ENCODE measurements around the gene LAMA5.

Gene LAMA5

DNA sequence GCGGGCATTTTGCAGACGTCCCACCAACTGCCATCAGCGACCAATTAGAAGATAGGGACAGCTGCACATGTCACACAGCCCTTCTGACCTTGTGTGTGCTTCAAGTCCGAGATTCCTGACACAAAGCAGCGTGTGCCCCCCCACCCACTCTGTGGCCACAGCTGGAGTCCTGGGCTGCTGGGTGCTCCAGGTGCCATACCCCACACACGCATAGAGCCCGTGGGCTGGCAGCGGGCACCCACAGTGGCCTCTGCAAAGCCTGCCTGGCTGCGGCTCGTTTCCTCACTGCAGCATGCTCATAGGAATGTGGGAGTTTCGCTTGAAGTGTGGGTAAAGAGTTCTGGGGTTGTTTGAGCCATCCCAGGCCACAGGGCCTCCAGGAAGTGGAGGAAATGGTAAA is 66.8 kb downstream of the LAMA5 start:
- no peak for DNase-seq

DNA sequence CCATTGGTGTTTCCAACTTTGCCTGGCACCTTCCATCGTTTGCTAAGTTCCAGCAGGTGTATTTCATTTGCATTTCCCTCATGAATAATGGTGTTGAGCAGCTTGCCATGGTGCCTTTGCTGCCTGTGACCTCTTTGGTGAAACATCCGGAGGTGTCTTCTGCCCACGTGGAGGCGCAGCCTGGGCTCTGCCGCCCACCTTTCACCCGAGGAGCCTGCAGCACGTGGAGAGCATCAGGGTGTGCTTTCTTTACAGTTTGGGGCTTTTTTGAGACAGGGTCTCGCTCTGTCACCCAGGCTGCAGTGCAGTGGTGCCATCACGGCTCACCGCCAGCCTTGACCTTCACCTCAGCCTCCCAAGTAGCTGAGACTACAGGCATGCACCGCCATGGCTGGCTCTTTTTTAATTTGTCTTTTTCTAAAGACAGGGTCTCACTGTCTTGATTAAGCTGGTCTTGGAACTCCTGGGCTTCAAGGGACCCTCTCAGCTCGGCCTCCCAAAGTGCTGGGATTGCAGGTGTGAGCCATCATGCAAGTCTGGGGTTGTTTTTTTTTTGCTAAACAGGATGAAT is 67.4 kb downstream of the LAMA5 start:
- no peak for DNase-seq

DNA sequence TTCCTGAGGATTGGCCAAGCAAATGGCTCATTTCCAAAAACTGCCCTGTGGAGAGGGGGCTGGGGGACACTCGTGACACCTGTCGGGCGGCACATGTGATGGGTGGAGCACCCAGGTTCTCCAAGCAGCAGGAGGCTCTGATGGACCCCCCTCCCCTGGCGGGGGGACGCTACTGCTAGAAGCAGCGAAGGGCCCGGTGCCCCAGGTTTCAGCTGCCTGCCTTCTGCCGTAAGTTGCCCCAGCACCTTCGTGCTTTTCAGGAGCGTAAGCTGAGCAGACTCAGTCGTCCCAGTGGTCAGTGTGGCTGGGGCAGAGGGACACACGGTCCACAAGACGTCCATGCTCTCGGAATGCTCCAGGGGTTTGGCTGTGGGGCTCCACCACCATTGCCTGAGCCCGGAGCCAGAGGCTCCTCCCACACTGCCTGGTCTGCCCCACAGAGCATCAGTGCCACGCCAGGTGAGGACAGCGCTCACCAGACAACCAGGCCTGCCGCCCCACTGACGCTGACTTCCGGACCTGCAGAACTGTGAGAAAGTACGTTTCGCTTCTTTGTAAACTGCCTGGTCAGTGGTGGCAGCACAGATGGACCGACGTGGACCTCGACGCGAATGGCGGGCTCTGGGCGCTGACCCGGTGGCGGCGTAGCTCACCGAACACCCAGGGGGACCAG is 68.4 kb downstream of the LAMA5 start:
- no peak for DNase-seq

DNA sequence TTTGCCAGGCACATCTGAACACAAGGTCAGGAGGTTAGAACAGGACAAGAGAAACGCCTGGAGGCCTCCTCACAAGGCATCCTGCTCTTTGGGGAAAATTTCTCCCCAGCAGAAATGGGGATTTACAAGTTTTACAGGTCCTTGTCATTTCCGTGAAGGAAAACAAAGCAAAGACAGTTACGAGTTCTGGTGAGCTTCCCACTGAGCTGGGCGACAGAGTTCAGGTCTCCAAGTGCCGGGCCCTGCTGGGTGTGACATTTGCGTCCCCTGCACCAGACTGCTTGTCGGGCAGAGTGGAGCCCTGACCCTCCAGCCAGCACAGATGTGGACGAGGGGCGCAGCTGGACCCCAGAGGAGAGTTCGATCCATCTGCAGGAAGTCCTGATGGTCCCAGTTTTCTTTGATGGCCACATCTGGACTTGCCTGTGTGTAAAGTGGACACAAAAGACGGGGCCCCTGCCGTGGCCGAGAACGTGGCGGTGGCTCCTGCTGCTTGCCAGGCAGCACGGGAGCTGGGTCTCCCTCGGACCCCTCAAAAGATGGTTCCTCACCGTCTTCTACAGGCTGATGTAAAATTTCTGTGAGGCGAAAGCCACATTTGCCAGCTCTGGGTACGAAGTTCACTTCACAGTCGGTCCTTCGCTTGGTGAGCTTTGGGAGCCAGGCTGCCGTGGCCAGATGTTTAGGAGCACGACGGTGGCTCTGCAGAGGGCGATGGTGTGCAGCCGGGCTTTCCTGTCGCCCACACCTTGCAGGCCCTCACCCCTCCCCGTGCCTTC is 69.5 kb downstream of the LAMA5 start:
- no peak for DNase-seq

DNA sequence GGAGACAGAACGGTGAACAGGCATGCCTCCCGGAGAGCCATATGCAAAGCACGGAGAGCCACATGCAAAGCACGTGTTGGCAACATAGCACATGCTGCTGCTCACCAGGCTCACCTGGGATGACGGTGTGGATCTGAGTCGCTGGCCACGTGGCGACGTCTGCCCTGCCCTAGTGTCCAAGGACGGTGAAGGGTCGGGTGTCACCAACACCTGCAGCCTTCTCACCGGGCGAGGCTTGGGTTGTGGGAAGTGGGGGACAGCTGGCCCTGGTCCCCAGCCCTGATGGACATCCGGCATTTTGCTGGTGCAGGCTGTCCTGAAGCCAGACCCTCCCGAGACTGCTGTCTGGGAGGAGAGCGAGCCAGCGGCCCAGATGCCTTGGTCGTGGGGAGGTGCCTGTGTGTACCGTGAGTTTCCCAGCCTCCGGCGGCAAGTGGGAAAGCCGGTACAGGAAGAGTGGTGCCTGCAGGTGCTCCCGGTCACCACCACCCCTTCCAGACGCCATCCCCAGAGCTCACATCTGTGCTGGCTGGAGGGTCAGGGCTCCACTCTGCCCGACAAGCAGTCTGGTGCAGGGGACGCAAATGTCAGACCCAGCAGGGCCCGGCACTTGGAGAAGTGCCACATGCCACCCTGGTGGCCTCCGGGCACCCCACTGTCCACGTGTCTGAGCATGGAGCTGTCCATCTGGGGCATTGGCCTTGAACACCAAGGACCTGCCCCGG is 70.2 kb downstream of the LAMA5 start:
- no peak for DNase-seq

DNA sequence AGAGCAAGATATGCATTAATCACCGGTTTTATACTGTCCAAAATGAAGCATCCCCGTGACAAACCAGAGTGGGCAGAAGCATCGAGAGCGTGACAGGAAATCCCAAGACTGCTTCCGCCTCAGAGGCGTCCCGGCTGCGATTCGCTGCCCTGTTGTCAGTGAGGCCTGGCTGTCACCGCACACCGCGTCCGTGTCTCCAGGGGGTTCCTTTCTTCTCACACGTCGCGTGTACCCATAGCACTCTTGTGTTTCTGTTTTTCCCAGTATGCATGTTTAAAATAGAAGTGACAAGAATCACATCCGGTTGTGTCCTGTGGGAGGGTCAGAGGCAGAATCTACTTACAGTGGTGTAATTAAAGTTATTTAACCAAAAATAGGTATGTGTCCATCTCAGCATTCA is 72.6 kb downstream of the LAMA5 start:
- DNase-seq, result no peak

DNA sequence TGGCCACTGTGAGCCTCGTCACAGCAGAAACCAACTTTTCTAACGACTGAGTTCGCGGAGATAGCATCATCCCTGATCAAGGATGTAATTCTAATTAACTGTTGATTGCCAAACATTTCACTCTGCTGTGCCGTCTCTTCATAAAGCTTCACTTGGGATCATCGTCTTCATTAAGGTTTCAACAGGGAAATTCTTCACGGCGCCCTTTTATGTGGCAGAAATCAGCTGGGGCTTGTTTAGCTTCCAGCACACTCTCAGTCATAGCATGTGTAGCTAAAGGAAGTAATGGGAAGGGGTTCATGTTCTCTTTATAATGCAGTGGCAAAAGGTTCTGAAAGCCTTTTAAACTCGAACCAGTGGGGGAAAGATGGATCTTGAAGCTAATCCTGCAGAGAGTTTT is 73.2 kb downstream of the LAMA5 start:
- no peak for DNase-seq

DNA sequence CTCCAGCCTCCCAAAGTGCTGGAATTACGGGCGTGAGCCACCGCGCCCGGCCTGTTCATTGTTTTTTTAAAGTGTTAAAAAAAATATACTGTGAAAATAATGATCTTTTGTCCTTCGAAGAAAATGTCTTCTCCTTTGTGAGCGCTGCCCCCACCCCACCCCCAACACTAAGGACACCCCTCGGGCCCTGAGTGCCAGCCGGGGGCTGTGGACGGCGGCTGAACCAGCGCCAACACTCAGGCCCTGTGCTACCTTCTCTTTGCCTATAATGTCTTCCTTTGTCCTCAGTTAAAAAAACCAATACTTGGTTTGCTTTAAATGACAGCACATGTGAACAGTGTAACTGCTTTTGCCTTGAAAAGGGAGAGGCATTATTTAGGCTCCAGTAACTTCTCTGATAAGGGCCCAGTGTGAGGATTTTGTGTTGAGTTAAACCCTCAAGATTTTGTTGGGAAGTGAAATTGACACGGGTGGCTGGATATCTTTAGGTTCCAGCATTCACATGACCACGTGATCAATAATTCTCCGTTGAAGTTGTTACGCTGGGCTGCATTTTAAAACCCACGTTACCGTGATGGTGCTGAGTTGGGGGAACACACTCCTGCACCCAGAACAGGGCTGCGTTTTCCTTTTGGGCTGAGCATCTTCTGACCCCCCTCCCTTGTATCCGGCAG is 73.9 kb downstream of the LAMA5 start:
- no peak for DNase-seq

DNA sequence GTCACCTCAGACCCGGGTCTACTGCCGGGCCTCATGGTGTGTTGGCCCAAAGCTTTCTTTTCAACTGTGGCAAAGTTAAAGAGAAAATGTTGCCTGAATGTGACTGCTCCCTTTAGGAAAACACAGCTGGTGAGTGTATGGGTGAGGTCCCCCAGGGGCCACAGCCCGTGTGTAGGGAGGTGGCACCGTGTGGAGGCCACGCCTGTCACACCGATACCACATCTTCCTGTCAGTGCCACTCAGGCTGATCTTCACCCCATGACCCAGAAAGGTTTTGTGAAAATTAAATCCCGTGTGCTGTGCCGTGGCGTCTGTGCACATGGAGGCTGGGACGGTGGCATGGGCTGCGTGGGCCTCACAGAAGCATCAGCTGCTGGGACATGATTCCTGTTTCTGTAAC is 75.0 kb downstream of the LAMA5 start:
- no peak for DNase-seq

DNA sequence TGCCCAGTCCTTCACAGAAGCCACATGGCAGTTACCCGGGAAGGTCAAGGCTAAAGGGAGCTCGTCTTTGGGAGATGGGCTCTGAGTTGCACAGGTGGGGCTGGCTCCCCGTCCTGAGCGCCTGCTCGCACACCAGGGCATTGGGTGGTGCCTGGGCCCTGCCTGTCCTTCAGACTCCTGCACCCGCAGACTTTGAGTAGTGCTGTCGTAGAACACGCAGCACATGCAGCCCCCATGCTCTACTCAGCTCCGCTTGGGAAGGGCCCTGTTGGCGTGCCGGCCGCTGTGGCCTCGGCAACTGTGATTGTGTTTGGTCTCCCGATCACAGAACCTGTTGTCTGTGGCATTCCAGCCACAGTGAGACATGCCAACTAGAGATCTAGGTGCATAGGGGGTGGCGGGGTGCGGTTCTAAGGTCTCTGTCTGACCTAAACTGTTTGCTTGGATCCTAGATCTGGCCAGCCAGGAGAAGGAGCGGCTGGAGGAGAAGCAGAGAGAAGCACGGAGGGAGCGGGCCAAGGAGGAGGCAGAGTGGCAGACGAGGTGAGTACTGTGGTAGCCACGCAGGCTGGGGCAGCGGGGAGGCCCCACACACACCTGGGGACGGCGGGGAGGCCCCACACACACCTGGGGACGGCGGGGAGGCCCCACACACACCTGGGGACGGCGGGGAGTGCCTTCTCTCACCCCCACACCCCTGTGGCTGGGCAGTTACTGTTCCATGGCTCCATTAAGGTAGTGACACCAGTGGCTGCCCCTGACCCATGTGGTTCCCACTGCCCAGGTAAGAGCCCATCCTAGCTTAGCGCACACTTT is 75.7 kb downstream of the LAMA5 start:
- DNase-seq, result no peak

DNA sequence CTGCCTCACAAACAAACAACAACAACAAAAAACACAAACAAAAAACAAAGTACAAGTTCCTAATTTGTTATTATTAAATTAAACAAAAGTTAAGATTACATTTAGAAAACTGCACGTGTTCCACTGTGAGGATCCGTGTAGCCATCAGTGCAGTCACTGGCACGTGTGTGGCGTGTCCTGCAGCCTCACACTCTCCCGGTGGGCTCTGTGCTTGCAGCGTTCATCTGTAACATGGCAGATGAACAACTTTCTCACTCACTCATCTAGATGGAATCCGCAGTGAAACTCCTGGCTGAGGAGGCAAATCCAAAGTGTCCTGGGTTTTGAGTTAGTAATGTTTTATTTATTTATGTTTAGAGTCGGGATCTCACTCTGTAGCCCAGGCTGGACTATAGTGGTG is 77.2 kb downstream of the LAMA5 start:
- DNase-seq, result no peak

DNA sequence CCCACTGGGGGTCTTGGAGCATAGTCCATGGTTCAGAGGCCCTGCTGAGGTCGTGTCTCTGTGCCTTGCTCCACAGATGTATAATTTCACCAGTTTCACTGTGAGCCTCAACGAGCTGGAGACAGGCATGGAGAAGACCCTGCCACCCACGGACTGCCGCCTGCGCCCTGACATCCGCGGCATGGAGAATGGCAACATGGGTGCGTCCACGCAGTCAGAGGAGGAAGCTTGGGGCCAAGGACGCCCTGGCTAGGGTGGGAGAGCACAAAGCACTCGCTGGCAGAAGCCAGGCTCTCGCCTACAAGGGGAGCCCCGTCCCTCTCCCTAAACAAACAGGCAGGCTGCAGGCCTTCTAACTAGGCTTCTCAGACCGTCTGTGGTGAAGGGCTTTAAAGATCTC is 78.0 kb downstream of the LAMA5 start:
- no peak for DNase-seq

DNA sequence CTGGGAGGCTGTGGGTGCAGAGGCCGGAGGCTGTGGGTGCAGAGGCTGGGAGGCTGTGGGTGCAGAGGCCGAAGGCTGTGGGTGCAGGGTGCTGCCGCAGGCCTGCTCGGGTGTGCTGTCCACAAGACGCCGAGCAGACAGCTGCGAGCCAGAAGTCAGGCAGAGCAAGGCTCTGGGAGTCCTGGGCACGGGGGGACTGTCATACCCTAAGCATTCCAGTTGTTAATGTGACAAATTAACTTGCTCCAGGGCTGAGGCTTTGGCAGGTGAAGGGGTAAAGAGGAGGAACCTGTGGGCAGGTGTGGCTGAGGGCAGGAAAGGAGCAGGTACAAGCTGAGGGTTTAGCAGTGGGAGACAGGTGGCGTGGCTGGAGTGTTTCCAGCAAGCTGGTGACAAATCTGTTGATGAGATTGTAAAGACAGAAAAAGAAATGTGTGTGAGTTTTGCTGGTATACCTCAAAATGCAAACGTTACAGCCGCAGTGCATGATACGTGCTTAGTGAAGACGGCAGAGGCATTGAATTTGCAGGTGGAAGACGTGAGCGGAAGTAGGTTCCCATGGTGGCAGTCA is 78.5 kb downstream of the LAMA5 start:
- no peak for DNase-seq

DNA sequence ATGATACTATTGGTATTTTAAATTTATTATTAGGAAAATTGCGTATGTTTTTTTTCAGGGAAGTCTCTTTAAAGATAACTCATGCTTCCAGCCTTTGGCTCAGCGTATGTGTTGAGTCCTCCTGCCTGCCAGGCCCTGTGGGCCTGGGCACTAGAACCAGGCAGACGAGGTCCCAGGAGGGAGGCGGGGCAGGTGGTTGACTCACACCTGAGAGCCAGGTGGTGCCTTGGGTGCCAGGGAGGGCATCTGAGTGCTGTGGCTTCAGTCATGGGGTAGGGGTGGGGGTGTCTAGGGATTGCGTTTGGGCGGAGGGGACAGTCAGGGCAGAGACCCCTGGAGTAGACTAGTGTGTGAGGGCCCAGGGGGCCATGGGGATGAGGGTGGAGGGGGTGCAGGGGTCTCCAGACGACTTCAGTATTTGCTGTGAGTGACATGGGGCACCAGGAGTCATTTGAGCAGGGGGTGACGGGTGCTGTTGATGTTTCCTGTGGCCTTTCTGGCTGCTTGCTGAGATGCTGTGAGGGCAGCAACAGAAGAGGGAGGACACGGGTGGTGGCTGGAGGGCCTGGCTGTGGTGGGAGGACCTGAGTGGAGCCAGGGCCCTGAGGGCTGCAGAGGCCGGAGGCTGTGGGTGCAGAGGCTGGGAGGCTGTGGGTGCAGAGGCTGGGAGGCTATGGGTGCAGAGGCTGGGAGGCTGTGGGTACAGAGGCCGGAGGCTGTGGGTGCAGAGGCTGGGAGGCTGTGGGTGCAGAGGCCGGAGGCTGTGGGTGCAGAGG is 79.2 kb downstream of the LAMA5 start:
- DNase-seq, result no peak

DNA sequence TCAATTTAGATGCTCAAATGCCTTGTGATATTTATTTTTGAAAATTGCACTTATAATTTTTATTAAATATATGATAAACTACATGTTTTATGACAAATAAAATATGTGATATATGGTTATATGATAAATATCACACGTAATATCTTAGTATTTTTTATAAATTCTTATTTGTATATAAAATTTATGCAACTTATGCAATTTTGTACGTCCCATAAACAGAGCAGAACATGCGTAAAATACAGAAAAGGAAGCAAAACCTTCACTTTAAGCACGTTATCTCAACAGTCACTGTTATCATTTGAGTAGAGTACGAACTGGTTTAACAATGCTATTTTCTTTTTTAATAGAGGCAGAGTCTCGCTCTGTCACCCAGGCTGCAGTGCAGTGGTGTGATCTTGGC is 80.0 kb downstream of the LAMA5 start:
- DNase-seq, result no peak

DNA sequence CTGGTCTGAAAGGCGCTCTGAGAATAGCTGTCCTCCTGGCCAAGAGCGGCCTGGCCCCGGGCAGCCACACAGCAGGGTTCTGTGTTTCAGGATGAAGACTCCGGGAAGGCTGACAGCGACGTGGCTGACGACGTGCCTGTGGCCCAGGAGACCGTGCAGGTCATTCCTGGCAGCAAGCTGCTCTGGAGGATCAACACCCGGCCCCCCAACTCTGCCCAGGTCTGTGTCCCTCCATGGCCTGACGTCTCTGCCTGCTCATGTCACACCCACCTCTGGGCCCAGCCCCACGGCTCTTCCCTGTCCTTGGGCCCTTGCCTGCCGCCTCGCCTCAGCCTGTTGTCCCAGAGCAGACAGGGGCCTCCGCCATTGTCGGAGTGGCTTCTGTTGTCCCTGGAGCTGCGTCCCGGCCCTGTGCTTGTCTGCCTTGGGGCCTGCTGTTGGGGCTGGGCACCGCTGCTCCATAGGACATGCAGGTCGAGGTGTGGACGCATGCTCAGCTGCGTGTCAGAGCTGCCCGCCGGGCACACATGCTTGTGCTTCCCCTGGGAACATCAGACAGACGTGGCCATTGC is 80.5 kb downstream of the LAMA5 start:
- no peak for DNase-seq

DNA sequence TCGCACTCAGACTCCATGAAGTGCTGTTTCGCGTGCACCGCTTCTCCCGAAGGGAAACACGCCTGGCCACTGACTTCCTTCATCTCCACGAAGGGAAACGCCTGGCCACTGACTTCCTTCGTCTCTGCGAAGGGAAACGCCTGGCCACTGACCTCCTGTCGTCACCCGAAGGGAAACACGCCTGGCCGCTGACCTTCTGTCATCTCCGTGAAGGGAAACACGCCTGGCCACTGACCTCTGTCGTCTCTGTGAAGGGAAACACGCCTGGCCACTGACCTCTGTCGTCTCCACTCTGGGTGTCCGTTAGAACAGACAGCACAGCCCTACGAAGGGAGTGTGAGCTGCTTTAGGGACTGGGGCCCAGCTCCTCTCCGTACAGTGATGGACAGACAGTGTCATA is 81.4 kb downstream of the LAMA5 start:
- DNase-seq, result no peak

DNA sequence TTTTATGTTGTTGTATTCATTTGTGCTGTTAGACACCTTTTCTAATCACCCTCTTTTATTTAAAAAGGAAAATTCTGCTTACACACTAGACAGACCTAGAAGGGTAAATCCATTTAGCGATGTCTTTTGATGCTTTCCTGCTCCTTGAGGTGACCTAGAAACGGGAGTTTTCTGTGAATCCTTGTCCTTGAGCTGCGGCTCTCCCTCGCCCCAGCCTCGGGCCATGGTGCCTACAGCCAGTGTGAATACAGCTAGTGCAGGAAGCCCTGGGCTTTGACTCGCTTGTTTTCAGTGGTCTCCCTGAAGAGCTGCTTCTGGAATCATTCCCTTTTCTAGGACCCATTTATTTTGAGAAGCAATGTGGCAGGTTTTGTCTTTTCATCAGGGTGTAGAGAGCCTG is 82.0 kb downstream of the LAMA5 start:
- DNase-seq, result no peak

DNA sequence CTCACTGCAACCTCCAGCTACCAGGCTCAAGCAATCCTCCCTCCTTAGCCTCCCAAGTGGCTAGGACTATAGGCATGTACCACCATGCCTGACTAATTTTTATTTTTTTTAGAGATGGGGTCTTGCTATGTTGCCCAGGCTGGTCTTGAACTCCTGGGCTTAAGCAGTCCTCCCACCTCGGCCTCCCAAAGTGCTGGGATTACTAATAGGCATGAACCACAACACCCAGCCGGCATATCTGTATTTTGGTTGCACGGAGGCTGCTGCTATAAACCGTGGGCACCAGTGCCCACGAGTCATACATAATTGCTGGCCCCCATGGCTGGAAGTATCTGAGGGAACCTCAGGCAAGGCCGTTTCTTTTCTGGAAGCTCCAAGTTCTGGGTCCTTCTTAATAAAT is 82.7 kb downstream of the LAMA5 start:
- no peak for DNase-seq

DNA sequence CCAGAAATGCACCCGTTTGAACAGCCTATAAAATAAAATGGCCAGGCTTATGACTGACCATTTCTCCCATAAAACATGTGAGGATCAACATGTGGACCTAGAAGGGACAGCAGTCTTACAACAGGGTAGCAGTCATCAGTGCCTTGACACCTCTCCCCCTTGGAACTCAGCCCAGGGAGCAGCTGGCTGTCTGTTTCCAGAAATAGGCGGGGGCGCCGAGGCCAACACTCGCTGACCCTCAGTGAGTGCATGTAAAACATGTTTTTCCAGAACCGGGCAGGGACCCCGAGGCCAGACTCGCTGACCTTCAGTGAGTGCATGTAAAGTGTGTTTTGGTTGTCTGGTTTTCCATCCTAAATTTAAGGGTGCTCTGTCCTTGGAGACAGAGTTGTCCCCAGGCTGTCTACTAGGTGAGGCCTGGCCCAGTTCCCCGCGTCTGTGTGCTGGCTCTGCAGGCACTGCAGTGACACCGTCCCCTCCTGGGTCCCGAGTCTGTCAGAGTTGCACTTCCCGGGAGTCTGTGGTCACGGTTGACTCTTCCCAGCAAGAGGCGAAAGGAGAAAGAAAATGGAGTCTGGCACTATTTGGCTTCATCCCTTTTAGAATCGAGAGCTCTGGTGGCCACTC is 84.1 kb downstream of the LAMA5 start:
- DNase-seq, result no peak
